ENCODE measurements around the gene PBX4. TPM values are rescaled to one million over a fixed set of nuclear protein-coding genes. Genes with fewer than 3 reads are reported as not detected.

The PBX4 gene
- total and polyA plus RNA-seq, 10 donors, result 4.4 to 17.8 (median 9.7) TPM

DNA sequence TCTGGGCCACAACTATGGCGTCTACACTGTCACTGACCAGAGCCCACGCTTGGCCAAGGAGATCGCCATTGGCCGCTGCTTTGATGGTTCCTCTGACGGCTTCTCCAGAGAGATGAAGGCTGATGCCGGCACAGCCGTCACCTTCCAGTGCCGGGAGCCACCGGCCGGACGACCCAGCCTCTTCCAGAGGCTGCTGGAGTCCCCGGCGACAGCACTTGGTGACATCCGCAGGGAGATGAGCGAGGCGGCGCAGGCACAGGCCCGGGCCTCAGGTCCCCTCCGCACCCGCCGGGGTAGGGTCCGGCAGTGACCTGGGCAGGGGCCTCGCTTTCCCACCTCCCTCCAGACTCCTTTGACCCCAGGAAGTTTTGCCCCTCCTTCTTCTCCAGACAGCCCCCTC, 72.8 kb downstream of the PBX4 start:
- H3K9me3 ChIP-seq, result no peaks in the 10 kb centered on the region
- H3K4me1 ChIP-seq, result peaks cover 0 to 24% (median 12%) of the 10 kb centered on the region in 6 donors
- H3K4me3 ChIP-seq, result no peak overlapping the region
- intact Hi-C loops (cut with DNase I; ENCODE audit: low total_unique reads), result no loop called here
- DNase-seq, result no peak
- no peaks in the 10 kb centered on the region for H3K36me3 ChIP-seq
- TF ChIP-seq POLR2A (IDR thresholded peaks at IDR 0.05), result no peak
- no peak for TF ChIP-seq POLR2AphosphoS5 (IDR thresholded peaks at IDR 0.05)
- TF ChIP-seq, protein P1, sequence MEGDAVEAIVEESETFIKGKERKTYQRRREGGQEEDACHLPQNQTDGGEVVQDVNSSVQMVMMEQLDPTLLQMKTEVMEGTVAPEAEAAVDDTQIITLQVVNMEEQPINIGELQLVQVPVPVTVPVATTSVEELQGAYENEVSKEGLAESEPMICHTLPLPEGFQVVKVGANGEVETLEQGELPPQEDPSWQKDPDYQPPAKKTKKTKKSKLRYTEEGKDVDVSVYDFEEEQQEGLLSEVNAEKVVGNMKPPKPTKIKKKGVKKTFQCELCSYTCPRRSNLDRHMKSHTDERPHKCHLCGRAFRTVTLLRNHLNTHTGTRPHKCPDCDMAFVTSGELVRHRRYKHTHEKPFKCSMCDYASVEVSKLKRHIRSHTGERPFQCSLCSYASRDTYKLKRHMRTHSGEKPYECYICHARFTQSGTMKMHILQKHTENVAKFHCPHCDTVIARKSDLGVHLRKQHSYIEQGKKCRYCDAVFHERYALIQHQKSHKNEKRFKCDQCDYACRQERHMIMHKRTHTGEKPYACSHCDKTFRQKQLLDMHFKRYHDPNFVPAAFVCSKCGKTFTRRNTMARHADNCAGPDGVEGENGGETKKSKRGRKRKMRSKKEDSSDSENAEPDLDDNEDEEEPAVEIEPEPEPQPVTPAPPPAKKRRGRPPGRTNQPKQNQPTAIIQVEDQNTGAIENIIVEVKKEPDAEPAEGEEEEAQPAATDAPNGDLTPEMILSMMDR (IDR thresholded peaks at IDR 0.05 in 8 of 11, conservative IDR thresholded peaks at IDR 0.05 in 3 of 11), result no peak
- peaks cover 0 to 97% (median 34%) of the 10 kb centered on the region in 7 donors for H3K27me3 ChIP-seq (replicated peaks in 1 of 7)
- no peak overlapping the region for H3K27ac ChIP-seq
- WGBS, 5 donors, result 93 to 96% (median 94%) methylated on average over 15 to 23 of the region's 23 CpGs

DNA sequence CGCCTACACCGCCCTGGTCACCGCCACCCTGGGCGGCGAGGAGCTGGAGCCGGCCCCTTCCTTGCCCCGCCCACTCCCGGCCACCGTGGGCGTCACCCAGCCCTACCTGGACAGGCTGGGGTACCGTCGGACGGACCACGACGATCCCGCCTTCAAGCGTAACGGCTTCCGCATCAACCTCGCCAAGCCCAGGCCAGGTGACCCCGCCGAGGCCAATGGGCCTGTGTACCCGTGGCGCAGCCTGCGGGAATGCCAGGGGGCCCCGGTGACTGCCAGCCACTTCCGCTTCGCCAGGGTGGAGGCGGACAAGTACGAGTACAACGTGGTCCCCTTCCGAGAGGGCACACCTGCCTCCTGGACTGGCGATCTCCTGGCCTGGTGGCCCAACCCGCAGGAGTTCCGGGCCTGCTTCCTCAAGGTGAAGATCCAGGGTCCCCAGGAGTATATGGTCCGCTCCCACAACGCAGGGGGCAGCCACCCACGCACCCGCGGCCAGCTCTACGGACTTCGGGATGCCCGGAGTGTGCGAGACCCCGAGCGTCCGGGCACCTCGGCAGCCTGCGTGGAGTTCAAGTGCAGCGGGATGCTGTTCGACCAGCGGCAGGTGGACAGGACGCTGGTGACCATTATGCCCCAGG, 73.4 kb downstream of the PBX4 start:
- H3K9me3 ChIP-seq, result peaks cover 0 to 5% (median 0%) of the 10 kb centered on the region in 8 donors
- H3K4me1 ChIP-seq, result peaks cover 0 to 30% (median 17%) of the 10 kb centered on the region in 6 donors
- intact Hi-C loops (cut with DNase I; ENCODE audit: low total_unique reads), result no loop called here
- no peak overlapping the region for H3K4me3 ChIP-seq
- DNase-seq, result no peak
- H3K27me3 ChIP-seq (replicated peaks in 1 of 7), result peaks cover 0 to 97% (median 35%) of the 10 kb centered on the region in 7 donors
- no peak overlapping the region for H3K27ac ChIP-seq
- WGBS, 5 donors, result 86 to 93% (median 90%) methylated on average over 18 to 53 of the region's 53 CpGs
- no peaks in the 10 kb centered on the region for H3K36me3 ChIP-seq
- TF ChIP-seq POLR2AphosphoS5 (IDR thresholded peaks at IDR 0.05), result no peak
- TF ChIP-seq, protein P1 (IDR thresholded peaks at IDR 0.05 in 8 of 11, conservative IDR thresholded peaks at IDR 0.05 in 3 of 11), result no peak
- TF ChIP-seq POLR2A (IDR thresholded peaks at IDR 0.05), result no peak

DNA sequence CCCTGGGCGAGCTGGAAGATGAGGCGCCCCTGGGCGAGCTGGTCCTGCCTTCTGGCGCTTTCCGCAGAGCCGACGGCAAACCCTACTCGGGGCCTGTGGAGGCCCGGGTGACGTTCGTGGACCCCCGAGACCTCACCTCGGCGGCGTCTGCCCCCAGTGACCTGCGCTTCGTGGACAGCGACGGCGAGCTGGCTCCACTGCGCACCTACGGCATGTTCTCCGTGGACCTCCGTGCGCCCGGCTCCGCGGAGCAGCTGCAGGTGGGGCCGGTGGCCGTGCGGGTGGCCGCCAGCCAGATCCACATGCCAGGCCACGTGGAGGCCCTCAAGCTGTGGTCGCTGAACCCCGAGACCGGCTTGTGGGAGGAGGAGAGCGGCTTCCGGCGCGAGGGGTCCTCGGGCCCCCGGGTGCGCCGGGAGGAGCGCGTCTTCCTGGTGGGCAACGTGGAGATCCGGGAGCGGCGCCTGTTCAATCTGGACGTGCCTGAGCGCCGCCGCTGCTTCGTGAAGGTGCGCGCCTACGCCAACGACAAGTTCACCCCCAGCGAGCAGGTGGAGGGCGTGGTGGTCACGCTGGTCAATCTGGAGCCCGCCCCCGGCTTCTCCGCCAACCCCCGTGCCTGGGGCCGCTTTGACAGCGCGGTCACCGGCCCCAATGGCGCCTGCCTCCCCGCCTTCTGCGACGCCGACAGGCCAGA, 74.1 kb downstream of the PBX4 start:
- TF ChIP-seq POLR2AphosphoS5 (IDR thresholded peaks at IDR 0.05) (no peak), POLR2A (IDR thresholded peaks at IDR 0.05) (no peak)
- TF ChIP-seq, protein P1 (IDR thresholded peaks at IDR 0.05 in 8 of 11, conservative IDR thresholded peaks at IDR 0.05 in 3 of 11), result no peak
- intact Hi-C loops (cut with DNase I; ENCODE audit: low total_unique reads), result no loop called here
- Histone ChIP-seq H3K27ac (no peak overlapping the region), H3K36me3 (no peaks in the 10 kb centered on the region), H3K27me3 (replicated peaks in 1 of 7) (peaks cover 0 to 97% (median 40%) of the 10 kb centered on the region in 7 donors), H3K9me3 (peaks cover 0 to 7% (median 0%) of the 10 kb centered on the region in 8 donors), H3K4me1 (peaks cover 0 to 36% (median 18%) of the 10 kb centered on the region in 6 donors), H3K4me3 (no peak overlapping the region)
- DNase-seq, result no peak
- WGBS, 5 donors, result 86 to 95% (median 90%) methylated on average over 49 to 75 of the region's 75 CpGs

DNA sequence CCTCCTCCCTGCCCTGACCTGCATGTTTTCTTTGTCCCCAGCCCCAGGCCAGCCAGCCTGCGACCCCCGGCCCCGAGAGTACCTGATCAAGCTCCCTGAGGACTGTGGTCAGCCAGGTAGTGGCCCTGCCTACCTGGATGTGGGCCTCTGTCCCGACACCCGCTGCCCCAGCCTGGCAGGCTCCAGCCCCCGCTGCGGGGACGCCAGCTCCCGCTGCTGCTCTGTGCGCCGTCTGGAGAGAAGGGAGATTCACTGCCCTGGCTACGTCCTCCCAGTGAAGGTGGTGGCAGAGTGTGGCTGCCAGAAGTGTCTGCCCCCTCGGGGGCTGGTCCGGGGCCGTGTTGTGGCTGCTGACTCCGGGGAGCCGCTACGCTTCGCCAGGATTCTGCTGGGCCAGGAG, 74.8 kb downstream of the PBX4 start:
- peaks cover 0 to 97% (median 43%) of the 10 kb centered on the region in 7 donors for H3K27me3 ChIP-seq (replicated peaks in 1 of 7)
- H3K36me3 ChIP-seq, result no peaks in the 10 kb centered on the region
- peak; percentile 66 for DNase-seq
- H3K4me3 ChIP-seq, result no peak overlapping the region
- 83 to 95% (median 89%) methylated on average over 11 to 19 of the region's 19 CpGs for WGBS, 5 donors
- peaks cover under 1 to 42% (median 22%) of the 10 kb centered on the region in 6 donors for H3K4me1 ChIP-seq
- TF ChIP-seq, protein P1 (IDR thresholded peaks at IDR 0.05 in 8 of 11, conservative IDR thresholded peaks at IDR 0.05 in 3 of 11), result no peak
- TF ChIP-seq POLR2AphosphoS5 (IDR thresholded peaks at IDR 0.05) (no peak), POLR2A (IDR thresholded peaks at IDR 0.05) (no peak)
- intact Hi-C loops (cut with DNase I; ENCODE audit: low total_unique reads), result no loop called here
- no peak overlapping the region for H3K27ac ChIP-seq
- H3K9me3 ChIP-seq, result peaks cover 0 to 7% (median 0%) of the 10 kb centered on the region in 8 donors
